Mucosa of stomach (tissue), 1 donor: ENCODE data around the gene DDX51.

Experiments used
- H3K27me3 ChIP-seq: one replicate; pipeline ENCODE4 v1.7.0; 2013; ENCODE audit warnings: mild to moderate bottlenecking, low read length; ENCODE audit not compliant: control insufficient read depth, insufficient read depth
- H3K36me3 ChIP-seq: one replicate; pipeline ENCODE4 v1.7.0; 2013; ENCODE audit warnings: low read length; ENCODE audit not compliant: control insufficient read depth, insufficient read depth
- H3K4me1 ChIP-seq: one replicate; pipeline ENCODE4 v1.7.0; 2013; ENCODE audit warnings: mild to moderate bottlenecking, low read length; ENCODE audit not compliant: control insufficient read depth, insufficient read depth
- H3K4me3 ChIP-seq: one replicate; pipeline ENCODE4 v1.7.0; 2013; ENCODE audit warnings: low read length
- H3K9ac ChIP-seq: one replicate; pipeline ENCODE4 v1.7.0; 2013; ENCODE audit warnings: mild to moderate bottlenecking, low read length, moderate library complexity
- H3K9me3 ChIP-seq: one replicate; pipeline ENCODE4 v1.7.0; 2013; ENCODE audit warnings: mild to moderate bottlenecking, low read length, moderate library complexity; ENCODE audit not compliant: control insufficient read depth
- donor health status: Pancreatic carcinoma.

The DDX51 gene

GRCh38 chr12:132185705-132186104 lies 41.6 kb upstream of the DDX51 start:
- H3K36me3 ChIP-seq = no peaks in the 10 kb centered on the region
- no peak overlapping the region for H3K4me3 ChIP-seq
- H3K9me3 ChIP-seq = no peaks in the 10 kb centered on the region
- H3K27me3 ChIP-seq = peaks cover 15% of the 10 kb centered on the region
- H3K9ac ChIP-seq = no peak overlapping the region
- H3K4me1 ChIP-seq = peaks cover 13% of the 10 kb centered on the region

- Histone ChIP-seq H3K9me3 (no peaks in the 10 kb centered on the region), H3K4me1 (peaks cover 4% of the 10 kb centered on the region), H3K27me3 (peaks cover 21% of the 10 kb centered on the region), H3K36me3 (no peaks in the 10 kb centered on the region), H3K9ac (no peak overlapping the region), H3K4me3 (no peak overlapping the region)
Measured at GRCh38 chr12:132182711-132183365, 38.7 kb upstream of the DDX51 start.

- Histone ChIP-seq H3K36me3 (no peaks in the 10 kb centered on the region), H3K9me3 (no peaks in the 10 kb centered on the region), H3K4me3 (no peak overlapping the region), H3K4me1 (peaks cover 4% of the 10 kb centered on the region), H3K27me3 (peaks cover 22% of the 10 kb centered on the region), H3K9ac (no peak overlapping the region)
Measured at GRCh38 chr12:132182206-132182710, 38.1 kb upstream of the DDX51 start.

GRCh38 chr12:132181570-132182200 lies 37.6 kb upstream of the DDX51 start:
- Histone ChIP-seq H3K9ac (no peak overlapping the region), H3K4me1 (peaks cover 4% of the 10 kb centered on the region), H3K36me3 (no peaks in the 10 kb centered on the region), H3K27me3 (peaks cover 18% of the 10 kb centered on the region), H3K9me3 (no peaks in the 10 kb centered on the region), H3K4me3 (no peak overlapping the region)

GRCh38 chr12:132180648-132181546 lies 36.8 kb upstream of the DDX51 start:
- peaks cover 22% of the 10 kb centered on the region for H3K27me3 ChIP-seq
- H3K4me3 ChIP-seq = no peak overlapping the region
- peaks cover 6% of the 10 kb centered on the region for H3K4me1 ChIP-seq
- H3K36me3 ChIP-seq = no peaks in the 10 kb centered on the region
- no peaks in the 10 kb centered on the region for H3K9me3 ChIP-seq
- H3K9ac ChIP-seq = no peak overlapping the region

- H3K9me3 ChIP-seq = no peaks in the 10 kb centered on the region
- H3K36me3 ChIP-seq = no peaks in the 10 kb centered on the region
- H3K9ac ChIP-seq = no peak overlapping the region
- peaks cover 28% of the 10 kb centered on the region for H3K27me3 ChIP-seq
- no peak overlapping the region for H3K4me3 ChIP-seq
- peaks cover 14% of the 10 kb centered on the region for H3K4me1 ChIP-seq
Measured at GRCh38 chr12:132179431-132180362, 35.6 kb upstream of the DDX51 start.

- Histone ChIP-seq H3K9ac (no peak overlapping the region), H3K4me3 (no peak overlapping the region), H3K4me1 (peaks cover 20% of the 10 kb centered on the region), H3K9me3 (no peaks in the 10 kb centered on the region), H3K36me3 (no peaks in the 10 kb centered on the region), H3K27me3 (peaks cover 35% of the 10 kb centered on the region)
Measured at GRCh38 chr12:132178801-132179401, 34.8 kb upstream of the DDX51 start.

GRCh38 chr12:132178316-132178715 lies 34.2 kb upstream of the DDX51 start:
- Histone ChIP-seq H3K9ac (no peak overlapping the region), H3K4me1 (peaks cover 20% of the 10 kb centered on the region), H3K4me3 (no peak overlapping the region), H3K27me3 (peaks cover 40% of the 10 kb centered on the region), H3K9me3 (no peaks in the 10 kb centered on the region), H3K36me3 (no peaks in the 10 kb centered on the region)

- H3K9me3 ChIP-seq = no peaks in the 10 kb centered on the region
- no peak overlapping the region for H3K4me3 ChIP-seq
- H3K36me3 ChIP-seq = no peaks in the 10 kb centered on the region
- H3K4me1 ChIP-seq = peaks cover 20% of the 10 kb centered on the region
- H3K27me3 ChIP-seq = peaks cover 51% of the 10 kb centered on the region
- H3K9ac ChIP-seq = no peak overlapping the region
Measured at GRCh38 chr12:132176920-132177551, 32.9 kb upstream of the DDX51 start.

GRCh38 chr12:132176385-132176919 lies 32.3 kb upstream of the DDX51 start:
- no peaks in the 10 kb centered on the region for H3K9me3 ChIP-seq
- no peaks in the 10 kb centered on the region for H3K36me3 ChIP-seq
- peaks cover 20% of the 10 kb centered on the region for H3K4me1 ChIP-seq
- no peak overlapping the region for H3K9ac ChIP-seq
- H3K4me3 ChIP-seq = no peak overlapping the region
- peaks cover 57% of the 10 kb centered on the region for H3K27me3 ChIP-seq
